Measurements from ENCODE around the gene MYO16. TPM values are rescaled to one million over a fixed set of nuclear protein-coding genes. Genes with fewer than 3 reads are reported as not detected.

Gene MYO16
- total RNA-seq, 2 donors from 2014 or later, result 0.42 TPM; not detected in 1

DNA sequence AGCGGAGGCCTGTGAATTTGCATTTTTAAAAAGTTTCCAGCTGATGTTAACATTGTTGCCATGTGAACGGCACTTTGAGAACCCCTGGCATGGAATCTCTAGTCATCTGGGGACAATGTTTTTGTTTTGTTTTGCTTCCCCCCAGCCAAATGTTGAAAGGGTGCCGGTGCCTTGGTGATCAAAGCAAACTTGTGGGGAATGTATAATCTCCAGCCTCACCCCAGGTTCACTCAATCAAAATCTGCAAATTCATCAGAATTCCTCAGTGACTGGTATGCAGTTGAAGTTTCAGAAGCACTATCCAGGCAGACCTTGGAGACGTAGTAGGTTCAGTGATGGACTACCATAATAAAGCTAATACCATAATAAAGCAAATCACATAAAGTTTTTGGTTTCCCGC lies 428.7 kb downstream of the MYO16 start:
- no peaks in the 10 kb centered on the region for H3K9me3 ChIP-seq
- H3K36me3 ChIP-seq, result no peaks in the 10 kb centered on the region
- TF ChIP-seq, protein P1, sequence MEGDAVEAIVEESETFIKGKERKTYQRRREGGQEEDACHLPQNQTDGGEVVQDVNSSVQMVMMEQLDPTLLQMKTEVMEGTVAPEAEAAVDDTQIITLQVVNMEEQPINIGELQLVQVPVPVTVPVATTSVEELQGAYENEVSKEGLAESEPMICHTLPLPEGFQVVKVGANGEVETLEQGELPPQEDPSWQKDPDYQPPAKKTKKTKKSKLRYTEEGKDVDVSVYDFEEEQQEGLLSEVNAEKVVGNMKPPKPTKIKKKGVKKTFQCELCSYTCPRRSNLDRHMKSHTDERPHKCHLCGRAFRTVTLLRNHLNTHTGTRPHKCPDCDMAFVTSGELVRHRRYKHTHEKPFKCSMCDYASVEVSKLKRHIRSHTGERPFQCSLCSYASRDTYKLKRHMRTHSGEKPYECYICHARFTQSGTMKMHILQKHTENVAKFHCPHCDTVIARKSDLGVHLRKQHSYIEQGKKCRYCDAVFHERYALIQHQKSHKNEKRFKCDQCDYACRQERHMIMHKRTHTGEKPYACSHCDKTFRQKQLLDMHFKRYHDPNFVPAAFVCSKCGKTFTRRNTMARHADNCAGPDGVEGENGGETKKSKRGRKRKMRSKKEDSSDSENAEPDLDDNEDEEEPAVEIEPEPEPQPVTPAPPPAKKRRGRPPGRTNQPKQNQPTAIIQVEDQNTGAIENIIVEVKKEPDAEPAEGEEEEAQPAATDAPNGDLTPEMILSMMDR (IDR thresholded peaks at IDR 0.05), result no peak
- no peak overlapping the region for H3K4me3 ChIP-seq
- no peaks in the 10 kb centered on the region for H3K27me3 ChIP-seq (replicated peaks; ENCODE audit: insufficient read depth)
- ATAC-seq (ENCODE audit: insufficient number of reproducible peaks, low FRiP score, low read depth) (no peak), DNase-seq (ENCODE audit: low spot score) (no peak)
- H3K4me1 ChIP-seq (ENCODE audit: control insufficient read depth in 1 of 2, low read depth in 2 of 2), result no peaks in the 10 kb centered on the region
- H3K27ac ChIP-seq, result no peak overlapping the region

DNA sequence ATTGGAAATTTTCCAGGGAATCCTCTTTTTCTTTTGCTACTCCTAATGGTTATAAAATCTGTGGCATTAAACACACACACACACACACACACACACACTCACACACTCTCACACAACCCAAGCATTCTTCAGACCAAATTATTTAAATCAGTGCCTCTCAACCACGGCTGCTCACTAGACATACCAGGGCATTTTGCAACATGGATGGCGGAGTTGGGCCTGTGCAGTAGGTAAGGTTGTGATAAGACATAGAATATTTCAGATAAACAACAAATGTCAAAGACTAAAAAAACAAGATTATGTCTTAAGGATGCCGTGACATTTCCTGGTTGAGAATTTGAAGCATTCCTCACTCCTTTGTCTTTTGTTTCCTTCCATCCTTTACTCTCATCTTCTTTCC lies 443.1 kb downstream of the MYO16 start:
- TF ChIP-seq, protein P1 (IDR thresholded peaks at IDR 0.05), result no peak
- H3K4me3 ChIP-seq, result no peak overlapping the region
- ATAC-seq (ENCODE audit: insufficient number of reproducible peaks, low FRiP score, low read depth), result no peak
- no peak for DNase-seq (ENCODE audit: low spot score)
- H3K27ac ChIP-seq, result no peak overlapping the region
- H3K4me1 ChIP-seq (ENCODE audit: control insufficient read depth in 1 of 2, low read depth in 2 of 2), result no peaks in the 10 kb centered on the region
- H3K36me3 ChIP-seq, result no peaks in the 10 kb centered on the region
- H3K27me3 ChIP-seq (replicated peaks; ENCODE audit: insufficient read depth), result no peaks in the 10 kb centered on the region
- H3K9me3 ChIP-seq, result no peaks in the 10 kb centered on the region

DNA sequence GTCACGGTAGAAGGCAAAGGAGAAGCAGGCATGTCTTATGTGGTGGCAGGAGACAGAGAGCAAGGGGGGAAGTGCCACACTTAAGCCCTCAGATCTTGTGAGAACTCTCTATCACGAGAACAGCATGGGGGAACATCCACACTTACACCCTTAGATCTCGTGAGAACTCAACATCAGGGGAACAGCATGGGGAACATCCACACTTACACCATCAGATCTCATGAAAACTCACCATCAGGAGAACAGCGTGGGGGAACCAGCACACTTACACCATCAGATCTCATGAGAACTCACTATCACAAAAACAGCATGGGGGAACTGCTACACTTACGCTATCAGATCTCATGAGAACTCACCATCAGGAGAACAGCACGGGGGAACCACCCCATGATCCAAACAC lies 445.0 kb downstream of the MYO16 start:
- no peak overlapping the region for H3K27ac ChIP-seq
- H3K4me1 ChIP-seq (ENCODE audit: control insufficient read depth in 1 of 2, low read depth in 2 of 2), result no peaks in the 10 kb centered on the region
- no peaks in the 10 kb centered on the region for H3K9me3 ChIP-seq
- no peaks in the 10 kb centered on the region for H3K27me3 ChIP-seq (replicated peaks; ENCODE audit: insufficient read depth)
- no peak overlapping the region for H3K4me3 ChIP-seq
- DNase-seq (ENCODE audit: low spot score), result no peak
- no peaks in the 10 kb centered on the region for H3K36me3 ChIP-seq
- no peak for ATAC-seq (ENCODE audit: insufficient number of reproducible peaks, low FRiP score, low read depth)
- TF ChIP-seq, protein P1 (IDR thresholded peaks at IDR 0.05), result no peak

DNA sequence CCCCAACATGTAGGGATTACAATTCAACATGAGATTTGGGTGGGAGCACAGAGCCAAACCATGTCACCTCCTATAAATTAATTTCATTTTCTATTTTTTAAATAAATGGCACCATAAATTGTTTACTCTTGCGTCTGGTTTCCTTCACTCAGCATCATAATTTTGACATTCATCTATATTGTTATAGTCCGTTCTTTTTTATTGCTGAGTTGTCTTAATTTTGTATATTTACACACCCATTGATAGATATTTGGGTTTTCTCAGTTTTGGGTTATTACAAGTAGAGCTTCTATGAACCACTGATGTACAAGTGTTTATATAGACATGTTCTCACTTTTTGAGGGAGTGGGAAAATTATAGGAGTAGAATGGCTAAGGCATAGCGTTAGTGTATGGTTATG lies 445.4 kb downstream of the MYO16 start:
- Histone ChIP-seq H3K9me3 (no peaks in the 10 kb centered on the region), H3K4me3 (no peak overlapping the region), H3K36me3 (no peaks in the 10 kb centered on the region), H3K27ac (no peak overlapping the region), H3K27me3 (replicated peaks; ENCODE audit: insufficient read depth) (no peaks in the 10 kb centered on the region), H3K4me1 (ENCODE audit: control insufficient read depth in 1 of 2, low read depth in 2 of 2) (no peaks in the 10 kb centered on the region)
- TF ChIP-seq, protein P1 (IDR thresholded peaks at IDR 0.05), result no peak
- no peak for ATAC-seq (ENCODE audit: insufficient number of reproducible peaks, low FRiP score, low read depth)
- no peak for DNase-seq (ENCODE audit: low spot score)

DNA sequence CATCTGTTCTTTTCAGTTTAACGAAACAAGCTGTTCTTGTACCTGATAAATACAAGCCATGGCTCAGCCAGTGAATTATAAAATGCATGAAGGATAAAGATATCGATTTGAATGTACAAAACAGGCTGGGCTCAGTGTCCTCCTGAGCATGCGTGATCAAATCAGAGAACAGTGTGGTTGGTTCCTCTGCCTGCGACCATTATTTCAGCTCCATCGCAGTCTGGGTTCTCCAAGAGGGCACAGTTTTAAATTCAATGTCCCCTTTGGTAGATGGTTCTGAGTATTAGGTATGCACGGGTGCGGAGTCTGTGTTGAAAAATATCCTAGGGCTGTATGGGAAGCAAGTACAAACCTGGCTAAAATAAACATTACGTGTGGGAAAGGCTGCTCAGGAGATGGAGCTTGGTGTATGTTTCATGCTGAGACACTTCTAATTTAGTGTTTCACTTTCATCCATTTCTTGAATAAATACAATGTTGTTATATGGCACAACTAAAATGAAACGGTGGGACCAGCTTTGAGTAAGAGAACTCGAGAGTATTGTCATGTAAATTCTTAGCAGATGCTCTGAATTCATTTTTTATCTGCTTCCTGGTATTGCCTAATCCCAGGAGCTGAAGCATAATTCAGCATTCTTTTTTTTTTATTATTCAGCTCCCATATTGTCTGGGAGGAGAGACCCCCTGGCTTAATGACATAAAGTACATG lies 458.7 kb downstream of the MYO16 start:
- TF ChIP-seq, protein P1 (IDR thresholded peaks at IDR 0.05), result no peak
- ATAC-seq (ENCODE audit: insufficient number of reproducible peaks, low FRiP score, low read depth) (no peak), DNase-seq (ENCODE audit: low spot score) (no peak)
- H3K27me3 ChIP-seq (replicated peaks; ENCODE audit: insufficient read depth), result no peaks in the 10 kb centered on the region
- no peaks in the 10 kb centered on the region for H3K4me1 ChIP-seq (ENCODE audit: control insufficient read depth in 1 of 2, low read depth in 2 of 2)
- no peak overlapping the region for H3K4me3 ChIP-seq
- no peak overlapping the region for H3K27ac ChIP-seq
- H3K36me3 ChIP-seq, result no peaks in the 10 kb centered on the region
- no peaks in the 10 kb centered on the region for H3K9me3 ChIP-seq

Measured in thoracic aorta (tissue), 2 donors.